H9 (cell line): ENCODE measurements around the gene IDUA. TPM values are rescaled to one million over a fixed set of nuclear protein-coding genes. Genes with fewer than 3 reads are reported as not detected.

Experiments used
- DNase-seq: peaks from one replicate; pipeline ENCODE4 v3.0.0-alpha.2; 2017
- H2AFZ ChIP-seq: one replicate; pipeline ENCODE4 v1.6.1; 2013; ENCODE audit warnings: mild to moderate bottlenecking, low read length, control low read depth, moderate library complexity
- H2AK5ac ChIP-seq: 2 replicates; pipeline ENCODE4 v1.6.1; 2013; ENCODE audit warnings: low read length, control low read depth, mixed read lengths; ENCODE audit not compliant: insufficient read length
- H2BK120ac ChIP-seq: one replicate; pipeline ENCODE4 v1.6.1; 2013; ENCODE audit warnings: low read depth, mild to moderate bottlenecking, low read length, control low read depth, inconsistent platforms; ENCODE audit not compliant: poor library complexity, severe bottlenecking
- H2BK12ac ChIP-seq: 2 replicates; pipeline ENCODE4 v1.6.1; 2013; ENCODE audit warnings: low read length, control low read depth, mixed read lengths, low read depth; ENCODE audit not compliant: insufficient read length
- H2BK15ac ChIP-seq: 2 replicates; pipeline ENCODE4 v1.6.1; 2013; ENCODE audit warnings: low read depth, low read length, control low read depth
- H2BK20ac ChIP-seq: one replicate; pipeline ENCODE4 v1.6.1; 2013; ENCODE audit warnings: low read depth, mild to moderate bottlenecking, low read length, control low read depth, inconsistent platforms; ENCODE audit not compliant: poor library complexity, severe bottlenecking
- H2BK5ac ChIP-seq: 2 replicates; pipeline ENCODE4 v1.6.1; 2013; ENCODE audit warnings: low read length, control low read depth, mixed read lengths; ENCODE audit not compliant: insufficient read length
- H3K14ac ChIP-seq: 2 replicates; pipeline ENCODE4 v1.6.1; 2013; ENCODE audit warnings: low read length, control low read depth; ENCODE audit not compliant: insufficient read depth
- H3K18ac ChIP-seq: 2 replicates; pipeline ENCODE4 v1.6.1; 2013; ENCODE audit warnings: low read depth, mild to moderate bottlenecking, mixed read lengths, low read length, control low read depth; ENCODE audit not compliant: insufficient read length
- H3K23ac ChIP-seq: 2 replicates; pipeline ENCODE4 v1.6.1; 2013; ENCODE audit warnings: low read length, control low read depth, mixed read lengths, low read depth; ENCODE audit not compliant: insufficient read length
- H3K23me2 ChIP-seq: 2 replicates; pipeline ENCODE4 v1.6.1; 2013; ENCODE audit warnings: low read depth, mild to moderate bottlenecking, mixed read lengths, low read length, control low read depth; ENCODE audit not compliant: insufficient read length, poor library complexity, severe bottlenecking
- H3K27ac ChIP-seq: 2 replicates; pipeline ENCODE4 v1.5.1; 2013; ENCODE audit warnings: low read length, control low read depth, mixed read lengths, low read depth; ENCODE audit not compliant: insufficient read length
- H3K27me3 ChIP-seq: 2 replicates; pipeline ENCODE4 v1.6.1; 2013; ENCODE audit warnings: low read length, control low read depth, inconsistent platforms; ENCODE audit not compliant: insufficient read depth
- H3K4ac ChIP-seq: 2 replicates; pipeline ENCODE4 v1.6.1; 2013; ENCODE audit warnings: low read depth, mild to moderate bottlenecking, control low read depth, inconsistent platforms, low read length, moderate library complexity
- H3K4me1 ChIP-seq: 2 replicates; pipeline ENCODE4 v1.6.1; 2013; ENCODE audit warnings: low read length, control low read depth, inconsistent platforms; ENCODE audit not compliant: insufficient read depth
- H3K4me2 ChIP-seq: 2 replicates; pipeline ENCODE4 v1.6.1; 2013; ENCODE audit warnings: low read length, control low read depth, mixed read lengths; ENCODE audit not compliant: insufficient read length, insufficient read depth
- H3K56ac ChIP-seq: 2 replicates; pipeline ENCODE4 v1.6.1; 2013; ENCODE audit warnings: low read depth, mild to moderate bottlenecking, mixed read lengths, low read length, control low read depth; ENCODE audit not compliant: insufficient read length
- H3K79me1 ChIP-seq: 2 replicates; pipeline ENCODE4 v1.6.1; 2013; ENCODE audit warnings: low read depth, mild to moderate bottlenecking, moderate library complexity, low read length, control low read depth, inconsistent platforms; ENCODE audit not compliant: insufficient read depth, poor library complexity, severe bottlenecking
- H3K79me2 ChIP-seq: 2 replicates; pipeline ENCODE4 v1.6.1; 2013; ENCODE audit warnings: low read length, control low read depth, inconsistent platforms; ENCODE audit not compliant: insufficient read depth
- H3K9ac ChIP-seq: 2 replicates; pipeline ENCODE4 v1.6.1; 2013; ENCODE audit warnings: low read length, control low read depth, mixed read lengths; ENCODE audit not compliant: insufficient read length; ENCODE audit errors: extremely low read depth
- H3K9me3 ChIP-seq: one replicate; pipeline ENCODE4 v1.6.1; 2013; ENCODE audit warnings: low read depth, low read length, inconsistent platforms; ENCODE audit not compliant: control insufficient read depth
- H3T11ph ChIP-seq: one replicate; pipeline ENCODE4 v1.6.1; 2013; ENCODE audit warnings: mild to moderate bottlenecking, low read length, control low read depth, inconsistent platforms
- H4K20me1 ChIP-seq: one replicate; pipeline ENCODE4 v1.6.1; 2013; ENCODE audit not compliant: control insufficient read depth, insufficient read length, insufficient read depth
- H4K5ac ChIP-seq: 2 replicates; pipeline ENCODE4 v1.6.1; 2013; ENCODE audit warnings: low read depth, mild to moderate bottlenecking, mixed read lengths, low read length, control low read depth; ENCODE audit not compliant: insufficient read length
- H4K8ac ChIP-seq: replicated peaks from 2 replicates; pipeline ENCODE4 v1.6.1; 2013; ENCODE audit warnings: low read length, control low read depth, mixed read lengths, low read depth; ENCODE audit not compliant: insufficient read length
- H4K91ac ChIP-seq: 2 replicates; pipeline ENCODE4 v1.6.1; 2013; ENCODE audit warnings: low read depth, mild to moderate bottlenecking, moderate library complexity, mixed read lengths, low read length, control low read depth; ENCODE audit not compliant: insufficient read length
- H3K27ac Mint-ChIP-seq, 3 experiments: 2 replicates in 2 of 3; 3 replicates in 1 of 3; pipeline ENCODE4 v1.8.0; 2020 to 2021; ENCODE audit warnings: mixed read lengths in 3 of 3, mild to moderate bottlenecking in 1 of 3, moderate library complexity in 1 of 3
- H3K27me3 Mint-ChIP-seq: 2 replicates; pipeline ENCODE4 v1.8.0; 2021; ENCODE audit warnings: low read depth, mild to moderate bottlenecking, moderate library complexity, mixed read lengths
- H3K36me3 Mint-ChIP-seq, 3 experiments: 2 replicates in 2 of 3; 3 replicates in 1 of 3; pipeline ENCODE4 v1.8.0; 2020 to 2021; ENCODE audit warnings: low read depth in 3 of 3, mixed read lengths in 3 of 3; ENCODE audit not compliant: insufficient read depth in 1 of 3
- H3K4me1 Mint-ChIP-seq, 2 experiments: 2 replicates each; pipeline ENCODE4 v1.8.0; 2020; ENCODE audit warnings: mixed read lengths in 2 of 2
- H3K4me3 Mint-ChIP-seq, 2 experiments: 2 replicates in 1 of 2; 3 replicates in 1 of 2; pipeline ENCODE4 v1.8.0; 2020 to 2021; ENCODE audit warnings: mild to moderate bottlenecking in 2 of 2, mixed read lengths in 2 of 2, moderate library complexity in 1 of 2
- H3K9me3 Mint-ChIP-seq, 2 experiments: 2 replicates in 1 of 2; 3 replicates in 1 of 2; pipeline ENCODE4 v1.8.0; 2020; ENCODE audit warnings: mild to moderate bottlenecking in 2 of 2, mixed read lengths in 2 of 2, moderate library complexity in 1 of 2
- CTCF ChIP-seq: fragments of 200-600 bp; sonication (generic); conservative IDR thresholded peaks from 3 replicates; pipeline ENCODE4 v1.8.0; 2021; ENCODE audit warnings: antibody characterized with exemption, mild to moderate bottlenecking
- WGBS: extraction: QIAGEN DNeasy Blood & Tissue Kit; methylation state at CpG from one replicate; pipeline ENCODE4 v1.1.7; 2013; ENCODE audit warnings: missing lambda C conversion rate, low lambda C conversion rate, mixed read lengths; ENCODE audit not compliant: insufficient read length; ENCODE audit errors: extremely low coverage; 5-methylcytosine and 5-hydroxymethylcytosine counted together
- total RNA-seq: library from RNA; stranded (reverse); gene quantifications from 2 replicates; pipeline ENCODE4 v1.2.1, GENCODE V29; 2021

Gene IDUA
- total RNA-seq, 1 experiment from 2014 or later = 14.5 TPM

- Histone ChIP-seq H3K23ac (no peak overlapping the region), H4K20me1 (no peaks in the 10 kb centered on the region), H3K9me3 (no peaks in the 10 kb centered on the region), H3K14ac (no peak overlapping the region), H2BK12ac (no peak overlapping the region), H3T11ph (no peak overlapping the region), H4K5ac (no peak overlapping the region), H3K9ac (no peak overlapping the region), H4K91ac (no peak overlapping the region), H2AFZ (no peak overlapping the region), H3K79me1 (no peaks in the 10 kb centered on the region), H2BK120ac (no peak overlapping the region), H2AK5ac (no peak overlapping the region), H3K18ac (no peak overlapping the region), H3K27ac (no peak overlapping the region), H3K4ac (no peak overlapping the region), H3K23me2 (peaks cover 3% of the 10 kb centered on the region), H3K79me2 (no peaks in the 10 kb centered on the region), H2BK20ac (no peak overlapping the region), H3K4me2 (peak overlapping the region; percentile 31), H3K27me3 (no peaks in the 10 kb centered on the region; the same call in 1 of the 2 replicates), H3K56ac (no peak overlapping the region), H2BK5ac (no peak overlapping the region), H3K4me1 (peaks cover 3% of the 10 kb centered on the region; the same call in 1 of the 2 replicates), H2BK15ac (no peak overlapping the region), H4K8ac (no peak overlapping the region)
- Mint-ChIP-seq H3K36me3 (no peaks in the 10 kb centered on the region), H3K27ac (no peak overlapping the region; a peak in 1 of 7 replicates), H3K9me3 (peaks cover 0 to 4% of the 10 kb centered on the region in 2 experiments; a peak in 1 of 5 replicates), H3K4me3 (peak overlapping the region in 1 of 2 experiments; percentile 43; a peak in 2 of 5 replicates), H3K27me3 (peaks cover 48% of the 10 kb centered on the region), H3K4me1 (peaks cover 11 to 13% of the 10 kb centered on the region in 2 experiments)
- no peak for DNase-seq
- WGBS = no CpG with 5 or more reads among the region's 15 CpGs
- TF ChIP-seq CTCF = no peak
Observed at GRCh38 chr4:984336-985054, 2.3 kb upstream of the IDUA start.
